HepG2 (cell line): ENCODE data around the gene RAPSN. TPM values are rescaled to one million over a fixed set of nuclear protein-coding genes. Genes with fewer than 3 reads are reported as not detected.

Experiments used
- LCORL ChIP-seq, 2 experiments: fragments of 450-650 bp in 1 of 2; sonication (generic) in 1 of 2; formaldehyde crosslinking in 1 of 2; IDR thresholded peaks; 2 replicates each; pipeline versions ENCODE4 v1.5.0 to v1.6.1; 2017 to 2020; ENCODE audit warnings: antibody characterized with exemption in 1 of 2, missing genetic modification reagents in 1 of 2
- MLXIP ChIP-seq: sonication (generic); formaldehyde crosslinking; IDR thresholded peaks from 2 replicates; pipeline ENCODE4 v1.9.0; 2021; ENCODE audit warnings: missing genetic modification reagents, borderline replicate concordance
- PITX1 ChIP-seq: sonication (generic); formaldehyde crosslinking; IDR thresholded peaks from 2 replicates; pipeline ENCODE4 v1.5.1; 2020; ENCODE audit warnings: mild to moderate bottlenecking, missing genetic modification reagents
- RBM39 ChIP-seq: fragments of 200-400 bp; formaldehyde crosslinking; IDR thresholded peaks from one replicate; pipeline ENCODE4 v1.6.1; 2018; ENCODE audit warnings: antibody characterized with exemption, mild to moderate bottlenecking, low read depth, low read length; ENCODE audit not compliant: poor library complexity, severe bottlenecking
- SNAPC5 ChIP-seq: sonication (generic); formaldehyde crosslinking; IDR thresholded peaks from 2 replicates; pipeline ENCODE4 v1.8.1; 2023; ENCODE audit warnings: mild to moderate bottlenecking, missing genetic modification reagents, borderline replicate concordance
- SRSF9 ChIP-seq: fragments of 200-400 bp; formaldehyde crosslinking; IDR thresholded peaks from 2 replicates; pipeline ENCODE4 v1.6.1; 2018; ENCODE audit warnings: borderline replicate concordance, mild to moderate bottlenecking, low read depth, low read length; ENCODE audit not compliant: insufficient read depth, poor library complexity, severe bottlenecking
- ZBTB3 ChIP-seq: sonication (generic); formaldehyde crosslinking; IDR thresholded peaks from 2 replicates; pipeline ENCODE4 v1.4.0; 2020; ENCODE audit warnings: low read depth, mild to moderate bottlenecking, moderate library complexity, missing genetic modification reagents, borderline replicate concordance
- ZFX ChIP-seq: sonication (generic); formaldehyde crosslinking; IDR thresholded peaks from 2 replicates; pipeline ENCODE4 v1.4.0; 2020; ENCODE audit warnings: mild to moderate bottlenecking, low read depth, missing genetic modification reagents, moderate library complexity
- microRNA-seq: library from miRNA; unstranded; fragments of <30 nt; microRNA quantifications from one replicate; pipeline ENCODE4, GENCODE V29; 2020
- polyA plus RNA-seq, 8 experiments: library from polyadenylated mRNA; depleted of rRNA in 3 of 8; stranded (reverse) in 7 of 8; unstranded in 1 of 8; fragments of >200 nt; fragmentation: Illumina TruSeq in 4 of 8; extraction: Trizol in 4 of 8; gene quantifications; 2 replicates each; pipeline versions ENCODE4 v1.2.1 to v1.2.3, GENCODE V29; 2011 to 2016; ENCODE audit warnings: low read depth in 4 of 8, missing spikeins in 1 of 8, mixed read lengths in 1 of 8; ENCODE audit not compliant: insufficient read depth in 1 of 8
- small RNA-seq, 3 experiments: library from RNA; depleted of rRNA; stranded (forward); fragments of <200 nt; gene quantifications; one replicate each; pipeline ENCODE3, GENCODE V24; 2012; ENCODE audit warnings: low read depth in 2 of 3, low replicate concordance in 1 of 3; ENCODE audit not compliant: insufficient read length in 3 of 3, insufficient read depth in 2 of 3
- total RNA-seq, 5 experiments: library from RNA; depleted of rRNA; stranded (reverse); fragments of >200 nt; fragmentation: Illumina TruSeq; extraction: Trizol; gene quantifications; 2 replicates each; pipeline ENCODE4 v1.2.3, GENCODE V29; 2016; ENCODE audit warnings: low read depth in 1 of 5
- TF ChIP-seq, protein P1 (sequence below): sonication (generic); formaldehyde crosslinking; IDR thresholded peaks from 2 replicates; pipeline ENCODE4 v1.4.0; 2020; ENCODE audit warnings: low read depth, mild to moderate bottlenecking, missing genetic modification reagents
- TF ChIP-seq, protein P2 (sequence below): sonication (generic); formaldehyde crosslinking; IDR thresholded peaks from 2 replicates; pipeline ENCODE4 v1.5.1; 2020; ENCODE audit warnings: missing genetic modification reagents, mild to moderate bottlenecking, borderline replicate concordance

RAPSN gene
- total and polyA plus RNA-seq, 2 of the 13 experiments (the other 11 are each of a cell fraction or from before 2014, with no cell fraction given), result 0.15 to 1.2 TPM

- TF ChIP-seq MLXIP, result no peak
- TF ChIP-seq LCORL (IDR thresholded peaks at IDR 0.05), result no peak
- TF ChIP-seq LCORL (CRISPR knock-in tag; IDR thresholded peaks at IDR 0.05), result 0 out of 2 replicates have a peak, but pooled peaks have one; percentile 32
- TF ChIP-seq PITX1, result no peak
- peak; percentile 75 for TF ChIP-seq ZFX (CRISPR knock-in tag)
- TF ChIP-seq, protein P1, sequence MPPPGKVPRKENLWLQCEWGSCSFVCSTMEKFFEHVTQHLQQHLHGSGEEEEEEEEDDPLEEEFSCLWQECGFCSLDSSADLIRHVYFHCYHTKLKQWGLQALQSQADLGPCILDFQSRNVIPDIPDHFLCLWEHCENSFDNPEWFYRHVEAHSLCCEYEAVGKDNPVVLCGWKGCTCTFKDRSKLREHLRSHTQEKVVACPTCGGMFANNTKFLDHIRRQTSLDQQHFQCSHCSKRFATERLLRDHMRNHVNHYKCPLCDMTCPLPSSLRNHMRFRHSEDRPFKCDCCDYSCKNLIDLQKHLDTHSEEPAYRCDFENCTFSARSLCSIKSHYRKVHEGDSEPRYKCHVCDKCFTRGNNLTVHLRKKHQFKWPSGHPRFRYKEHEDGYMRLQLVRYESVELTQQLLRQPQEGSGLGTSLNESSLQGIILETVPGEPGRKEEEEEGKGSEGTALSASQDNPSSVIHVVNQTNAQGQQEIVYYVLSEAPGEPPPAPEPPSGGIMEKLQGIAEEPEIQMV, result no peak
- TF ChIP-seq ZBTB3 (CRISPR knock-in tag), result no peak
- TF ChIP-seq RBM39, result no peak
- TF ChIP-seq SRSF9, result no peak
- TF ChIP-seq SNAPC5 (CRISPR knock-in tag), result no peak
- TF ChIP-seq, protein P2, sequence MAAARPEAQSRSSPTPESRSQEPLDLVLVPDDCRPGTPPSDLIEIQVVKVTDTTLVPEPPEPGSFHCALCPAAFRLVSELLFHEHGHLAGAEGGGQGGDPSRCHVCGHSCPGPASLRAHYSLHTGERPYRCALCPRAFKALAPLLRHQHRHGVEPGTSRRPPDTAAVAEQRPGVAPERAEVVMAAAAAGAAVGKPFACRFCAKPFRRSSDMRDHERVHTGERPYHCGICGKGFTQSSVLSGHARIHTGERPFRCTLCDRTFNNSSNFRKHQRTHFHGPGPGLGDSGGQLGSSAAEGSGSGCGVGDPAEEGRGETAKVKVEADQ (CRISPR knock-in tag), result no peak
These were observed 60.8 kb downstream of the RAPSN start (continued) for GRCh38 chr11:47387944-47388696.

Small RNA genes lying within 50 kb of the gene (microRNA-seq; reads per million reads assigned to microRNA genes)
- gene MIR4487, result not detected

Small RNA genes lying within 50 kb of the gene (small RNA-seq; reads per million reads assigned to genes)
- 0 reads per million in 3 experiments for gene MIR4487

Other genes with a start within 250 kb of the RAPSN start
- gene DDB2, start 234.2 kb downstream of the RAPSN start, total RNA-seq (2016; rRNA removed; fragmentation: Illumina TruSeq; extraction: Trizol), result 83.4 and 88.1 TPM in 2 replicates
- gene DDB2, start 234.2 kb downstream of the RAPSN start, polyA plus RNA-seq (2011; rRNA removed), result 66.8 and 71.4 TPM in 2 replicates
- gene ACP2, start 200.3 kb downstream of the RAPSN start, total RNA-seq (2016; rRNA removed; fragmentation: Illumina TruSeq; extraction: Trizol), result 7.8 and 20.2 TPM in 2 replicates
- gene ACP2, start 200.3 kb downstream of the RAPSN start, polyA plus RNA-seq (2011; rRNA removed), result 17.7 and 27.5 TPM in 2 replicates
- gene NR1H3, start 191.1 kb downstream of the RAPSN start, total RNA-seq (2016; rRNA removed; fragmentation: Illumina TruSeq; extraction: Trizol), result 36.5 and 41.8 TPM in 2 replicates
- 102 and 115 TPM in 2 replicates for gene NR1H3, start 191.1 kb downstream of the RAPSN start, polyA plus RNA-seq (2011; rRNA removed)
- 16.4 and 18.0 TPM in 2 replicates for gene MADD, start 179.0 kb downstream of the RAPSN start, total RNA-seq (2016; rRNA removed; fragmentation: Illumina TruSeq; extraction: Trizol)
- 29.2 and 30.1 TPM in 2 replicates for gene MADD, start 179.0 kb downstream of the RAPSN start, polyA plus RNA-seq (2011; rRNA removed)
- gene MYBPC3, start 96.4 kb downstream of the RAPSN start, total RNA-seq (2016; rRNA removed; fragmentation: Illumina TruSeq; extraction: Trizol), result not detected in 2 replicates
- gene MYBPC3, start 96.4 kb downstream of the RAPSN start, polyA plus RNA-seq (2011; rRNA removed), result 0.01 TPM in 1 of 2 replicates, not detected in the other
- gene SPI1, start 70.6 kb downstream of the RAPSN start, total RNA-seq (2016; rRNA removed; fragmentation: Illumina TruSeq; extraction: Trizol), result not detected in 2 replicates
- not detected in 2 replicates for gene SPI1, start 70.6 kb downstream of the RAPSN start, polyA plus RNA-seq (2011; rRNA removed)
- gene SLC39A13, start 40.5 kb downstream of the RAPSN start, total RNA-seq (2016; rRNA removed; fragmentation: Illumina TruSeq; extraction: Trizol), result 7.2 and 15.3 TPM in 2 replicates
- gene SLC39A13, start 40.5 kb downstream of the RAPSN start, polyA plus RNA-seq (2011; rRNA removed), result 30.5 and 40.7 TPM in 2 replicates
- 214 and 279 TPM in 2 replicates for gene PSMC3, start 22.7 kb downstream of the RAPSN start, total RNA-seq (2016; rRNA removed; fragmentation: Illumina TruSeq; extraction: Trizol)
- 66.7 and 75.8 TPM in 2 replicates for gene PSMC3, start 22.7 kb downstream of the RAPSN start, polyA plus RNA-seq (2011; rRNA removed)
- gene CELF1, start 104.0 kb upstream of the RAPSN start, total RNA-seq (2016; rRNA removed; fragmentation: Illumina TruSeq; extraction: Trizol), result 80.1 and 93.4 TPM in 2 replicates
- 69.0 and 70.4 TPM in 2 replicates for gene CELF1, start 104.0 kb upstream of the RAPSN start, polyA plus RNA-seq (2011; rRNA removed)
- 91.5 and 129 TPM in 2 replicates for gene PTPMT1, start 116.5 kb upstream of the RAPSN start, total RNA-seq (2016; rRNA removed; fragmentation: Illumina TruSeq; extraction: Trizol)
- 55.6 and 59.4 TPM in 2 replicates for gene PTPMT1, start 116.5 kb upstream of the RAPSN start, polyA plus RNA-seq (2011; rRNA removed)
- gene KBTBD4, start 129.8 kb upstream of the RAPSN start, total RNA-seq (2016; rRNA removed; fragmentation: Illumina TruSeq; extraction: Trizol), result 12.8 and 16.3 TPM in 2 replicates
- 8.5 and 10.4 TPM in 2 replicates for gene KBTBD4, start 129.8 kb upstream of the RAPSN start, polyA plus RNA-seq (2011; rRNA removed)
- gene NDUFS3, start 129.9 kb upstream of the RAPSN start, total RNA-seq (2016; rRNA removed; fragmentation: Illumina TruSeq; extraction: Trizol), result 151 and 177 TPM in 2 replicates
- 136 and 184 TPM in 2 replicates for gene NDUFS3, start 129.9 kb upstream of the RAPSN start, polyA plus RNA-seq (2011; rRNA removed)
- 0.40 and 0.42 TPM in 2 replicates for gene FAM180B, start 137.5 kb upstream of the RAPSN start, total RNA-seq (2016; rRNA removed; fragmentation: Illumina TruSeq; extraction: Trizol)
- gene FAM180B, start 137.5 kb upstream of the RAPSN start, polyA plus RNA-seq (2011; rRNA removed), result 0.72 and 1.0 TPM in 2 replicates
- not detected in 2 replicates for gene C1QTNF4, start 145.3 kb upstream of the RAPSN start, total RNA-seq (2016; rRNA removed; fragmentation: Illumina TruSeq; extraction: Trizol)
- 0.07 TPM in 1 of 2 replicates, not detected in the other for gene C1QTNF4, start 145.3 kb upstream of the RAPSN start, polyA plus RNA-seq (2011; rRNA removed)
- 272 and 373 TPM in 2 replicates for gene MTCH2, start 193.4 kb upstream of the RAPSN start, total RNA-seq (2016; rRNA removed; fragmentation: Illumina TruSeq; extraction: Trizol)
- 81.2 and 112 TPM in 2 replicates for gene MTCH2, start 193.4 kb upstream of the RAPSN start, polyA plus RNA-seq (2011; rRNA removed)